ENCODE data around the gene C6orf47. TPM values are rescaled to one million over a fixed set of nuclear protein-coding genes. Genes with fewer than 3 reads are reported as not detected.

C6orf47 gene
- total and polyA plus RNA-seq, 2 of the 8 experiments (the other 6 are each of a cell fraction or from before 2014, with no cell fraction given), result 4.7 to 14.6 TPM

- no peak for TF ChIP-seq TEAD4 (IDR thresholded peaks at IDR 0.05; ENCODE audit: low read depth, low read length)
Measured at GRCh38 chr6:31662124-31662723, 1.6 kb upstream of the C6orf47 start (continued).
